CD4-positive, alpha-beta T cell treated with Interleukin-17A for 1 hour (primary cell): Measurements from ENCODE around the gene PDE4B.

Source experiments
- DNase-seq: peaks from one replicate; pipeline ENCODE4 v3.0.0-alpha.2; 2020

Gene PDE4B

GRCh38 chr1:66348776-66349175 is 556.1 kb downstream of the PDE4B start:
- no peak for DNase-seq

- peak; percentile 26 for DNase-seq
These were observed 556.5 kb downstream of the PDE4B start for GRCh38 chr1:66349242-66349641.

- DNase-seq: peak; percentile 77
These were observed 557.4 kb downstream of the PDE4B start for GRCh38 chr1:66350001-66350547.

DNA sequence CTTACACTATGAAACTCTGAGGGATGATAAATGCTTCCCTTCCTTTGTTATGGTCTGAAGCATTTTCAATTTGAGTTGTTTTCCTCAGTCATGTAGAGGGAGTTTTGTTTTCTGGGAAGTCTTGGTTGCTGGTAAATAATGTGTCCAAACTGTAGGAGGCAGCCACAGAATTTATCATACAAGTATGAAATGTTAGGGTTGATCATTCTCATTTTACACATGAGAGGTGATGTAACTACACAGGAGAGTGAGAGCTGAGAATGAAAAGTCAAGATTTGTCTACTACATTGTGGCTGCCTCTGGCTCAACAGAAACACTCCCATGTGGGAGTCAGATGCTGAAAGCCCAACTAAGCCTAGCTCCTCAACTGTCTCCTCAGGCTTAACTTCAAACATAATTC is 558.8 kb downstream of the PDE4B start:
- DNase-seq: no peak

GRCh38 chr1:66351913-66352312 is 559.2 kb downstream of the PDE4B start:
- peak; percentile 87 for DNase-seq

GRCh38 chr1:66352792-66353191 is 560.1 kb downstream of the PDE4B start:
- no peak for DNase-seq

DNA sequence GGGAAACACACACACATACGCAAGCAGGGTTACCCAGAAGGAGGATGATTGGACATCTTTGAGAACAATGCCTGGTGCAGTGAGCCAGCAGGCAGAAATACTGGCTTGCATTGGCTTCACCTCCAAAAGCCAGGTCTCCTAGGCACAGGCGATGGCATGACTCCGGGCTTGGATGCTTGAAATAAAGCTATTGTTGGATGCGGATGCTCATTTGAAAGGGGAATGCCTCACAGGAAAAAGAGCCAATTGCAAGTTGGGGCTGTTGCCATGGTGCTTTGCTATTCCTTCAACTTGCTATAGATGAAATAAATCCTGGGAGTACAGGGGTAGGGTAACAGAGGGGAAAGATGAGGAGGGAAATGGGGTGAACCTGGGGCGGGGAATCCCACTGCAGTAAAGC is 560.6 kb downstream of the PDE4B start:
- no peak for DNase-seq

- no peak for DNase-seq
These were observed 561.9 kb downstream of the PDE4B start for GRCh38 chr1:66354311-66355201.

DNA sequence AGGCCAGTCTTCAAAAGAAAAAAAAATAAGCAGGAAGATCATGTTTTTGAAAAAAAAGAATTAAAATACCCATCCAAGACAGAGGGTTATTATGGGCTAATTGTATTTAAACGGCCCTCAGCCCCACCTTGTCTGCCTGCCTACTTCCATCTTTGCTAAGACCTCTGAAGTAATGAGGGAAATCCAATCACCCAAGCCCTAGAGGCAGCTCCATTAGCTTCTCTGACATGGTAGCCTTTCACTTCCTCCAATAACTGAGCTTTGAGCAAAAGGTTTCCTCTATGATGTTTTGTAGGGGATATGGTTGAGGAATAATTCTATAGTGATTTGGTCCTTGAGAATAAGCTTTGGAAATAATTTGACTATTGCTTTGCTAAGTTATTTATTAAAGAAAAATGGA is 563.1 kb downstream of the PDE4B start:
- DNase-seq: no peak

DNA sequence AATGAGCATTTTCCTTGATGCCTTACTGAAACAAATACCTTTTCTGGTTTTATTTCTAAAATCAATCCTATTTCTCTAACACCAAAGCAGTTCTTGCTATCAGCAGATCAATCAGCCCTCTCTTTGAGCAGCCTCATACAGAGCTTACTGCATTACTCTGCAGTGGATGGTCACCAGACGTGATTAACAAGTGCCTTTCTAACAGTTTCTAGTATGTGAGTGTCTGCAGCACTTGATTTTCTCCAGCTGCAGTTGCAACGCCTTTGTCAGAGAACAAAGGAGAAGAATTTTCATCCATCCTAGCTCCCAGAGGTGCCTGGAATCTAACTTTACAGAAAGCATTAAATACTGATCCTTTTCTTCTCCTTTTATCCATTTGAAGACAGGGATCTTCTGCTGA is 563.9 kb downstream of the PDE4B start:
- DNase-seq: no peak

DNA sequence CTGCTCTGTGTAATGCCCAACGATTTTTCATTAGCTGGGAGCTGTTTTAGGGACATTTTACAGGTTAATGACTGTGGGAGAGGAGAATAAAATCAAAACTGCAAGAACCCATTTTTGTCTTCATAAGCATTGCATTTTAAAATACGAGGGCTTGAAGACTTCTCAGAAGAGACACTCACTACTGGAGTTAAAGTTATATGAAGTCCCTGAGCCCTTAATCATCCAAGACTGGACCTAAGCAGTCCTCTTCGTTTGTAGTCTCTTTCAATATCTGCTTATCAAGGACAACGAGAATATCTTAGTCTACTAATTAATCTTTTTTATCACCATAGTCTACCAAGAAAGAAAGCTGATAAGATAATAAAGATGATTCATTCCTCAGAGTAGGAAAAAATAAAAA is 564.3 kb downstream of the PDE4B start:
- no peak for DNase-seq

DNA sequence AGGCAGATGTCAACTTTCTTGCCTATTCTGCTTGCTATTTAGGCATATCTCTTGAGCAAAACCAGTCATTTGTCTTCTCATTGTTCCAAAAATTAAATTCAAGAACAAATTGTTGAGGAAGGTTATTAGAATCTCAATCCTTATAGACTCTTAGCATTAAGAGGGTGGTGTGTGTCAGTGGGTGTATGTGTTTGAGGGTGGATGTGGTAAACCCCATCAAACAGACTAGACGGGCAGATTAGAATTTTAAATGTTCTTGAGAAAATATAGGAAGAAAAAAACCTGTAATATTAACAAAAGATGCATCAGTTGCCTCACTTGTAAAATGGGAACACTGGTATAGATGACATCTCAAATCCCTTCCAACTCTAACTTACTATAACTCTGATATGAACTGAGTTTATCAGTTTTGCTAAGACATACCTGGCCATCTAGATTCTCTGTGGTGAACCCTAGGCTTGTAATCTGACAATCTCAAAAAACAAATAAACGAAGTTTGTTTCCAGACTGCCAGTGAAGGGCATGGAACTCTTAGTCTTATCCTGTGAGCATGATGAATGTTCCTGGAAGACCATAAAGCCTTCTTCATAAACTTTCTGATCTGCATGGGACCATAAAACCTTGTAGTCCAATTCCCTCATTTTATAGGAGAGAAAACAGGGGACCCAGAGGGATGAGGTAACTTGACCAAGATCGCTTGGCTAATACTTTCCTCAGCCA is 564.9 kb downstream of the PDE4B start:
- peak; percentile 58 for DNase-seq

DNA sequence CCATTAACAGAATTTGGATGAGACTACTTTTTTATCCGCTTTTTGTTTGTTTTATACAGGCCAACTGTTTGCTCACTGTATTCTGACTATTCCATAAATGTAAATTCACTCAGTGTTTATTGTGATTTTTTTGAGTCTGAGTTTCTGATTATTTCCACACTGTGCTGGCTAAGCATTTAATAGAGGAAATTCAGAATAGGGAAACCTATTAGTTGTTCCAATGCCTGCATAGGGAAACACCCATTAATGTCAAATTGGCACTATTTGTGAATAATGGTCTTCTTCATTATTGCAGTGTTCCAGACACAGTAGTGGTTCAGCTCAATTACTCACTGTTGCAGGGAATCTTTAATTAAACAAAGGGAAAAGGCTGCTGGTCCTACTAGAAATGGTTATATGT is 566.6 kb downstream of the PDE4B start:
- DNase-seq: no peak

GRCh38 chr1:66359815-66360214 is 567.1 kb downstream of the PDE4B start:
- DNase-seq: no peak

DNA sequence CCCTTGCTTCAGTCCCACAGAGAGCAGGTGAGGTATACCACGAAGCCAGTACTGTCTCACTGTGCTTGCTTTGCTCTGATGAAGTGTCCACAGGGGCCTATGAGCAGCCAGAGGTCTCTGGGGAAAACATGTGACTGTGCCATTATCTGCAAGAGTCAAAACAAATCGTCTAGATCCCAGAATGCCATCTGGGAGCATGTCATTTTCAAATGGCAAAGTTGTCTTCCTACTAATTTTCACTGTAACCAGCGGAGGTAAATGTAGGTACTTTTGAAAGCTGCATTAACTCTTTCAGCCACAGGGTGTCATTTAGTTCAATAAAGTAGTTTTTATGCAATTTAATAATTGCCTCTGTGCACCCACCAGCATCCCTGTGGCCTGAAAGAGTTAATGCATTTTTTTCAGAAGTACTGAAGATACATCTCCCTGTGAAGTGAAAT is 567.6 kb downstream of the PDE4B start:
- DNase-seq: no peak

GRCh38 chr1:66364578-66365391 is 572.1 kb downstream of the PDE4B start:
- no peak for DNase-seq

GRCh38 chr1:66365635-66366034 is 572.9 kb downstream of the PDE4B start:
- DNase-seq: no peak

- no peak for DNase-seq
These were observed 573.9 kb downstream of the PDE4B start for GRCh38 chr1:66366634-66367033.

GRCh38 chr1:66367369-66367768 is 574.7 kb downstream of the PDE4B start:
- peak; percentile 34 for DNase-seq

GRCh38 chr1:66368261-66368660 is 575.6 kb downstream of the PDE4B start:
- no peak for DNase-seq

- peak; percentile 40 for DNase-seq
These were observed 577.8 kb downstream of the PDE4B start for GRCh38 chr1:66370462-66370971.

- peak; percentile 41 for DNase-seq
These were observed 578.7 kb downstream of the PDE4B start for GRCh38 chr1:66371233-66372005.
